Activated T-cell treated with anti-CD3 and anti-CD28 coated beads, Interleukin-2, amount 50 U/mL, for 72 hours (primary cell): ENCODE measurements around the gene ALAS1. TPM values are rescaled to one million over a fixed set of nuclear protein-coding genes. Genes with fewer than 3 reads are reported as not detected.

Experiments used
- ATAC-seq, 2 donors: fragments of 150-1000 bp; cut with Tn5 transposase; replicated peaks in 1 of 2; 2 replicates each; pipeline ENCODE4 v1.10.0; 2021; ENCODE audit warnings: moderate library complexity in 2 of 2, mild to moderate bottlenecking in 1 of 2
- DNase-seq, 2 donors: peaks; one replicate each; pipeline ENCODE4 v3.0.0; 2021 to 2022; ENCODE audit warnings: mixed read lengths in 1 of 2
- H3K27ac Mint-ChIP-seq: one replicate; pipeline ENCODE4 v1.8.0; 2022; ENCODE audit warnings: mild to moderate bottlenecking, moderate library complexity, mixed read lengths
- H3K27me3 Mint-ChIP-seq: one replicate; pipeline ENCODE4 v1.8.0; 2022; ENCODE audit warnings: low read depth, mixed read lengths
- H3K36me3 Mint-ChIP-seq, 2 donors: one replicate each; pipeline ENCODE4 v1.8.0; 2022; ENCODE audit warnings: mixed read lengths in 2 of 2, mild to moderate bottlenecking in 1 of 2; ENCODE audit not compliant: insufficient read depth in 2 of 2
- H3K4me1 Mint-ChIP-seq: one replicate; pipeline ENCODE4 v1.8.0; 2022; ENCODE audit warnings: low read depth, mixed read lengths
- H3K4me3 Mint-ChIP-seq, 2 donors: one replicate each; pipeline ENCODE4 v1.8.0; 2022; ENCODE audit warnings: mild to moderate bottlenecking in 2 of 2, mixed read lengths in 2 of 2, moderate library complexity in 2 of 2
- H3K9me3 Mint-ChIP-seq, 2 donors: one replicate each; pipeline ENCODE4 v1.8.0; 2022; ENCODE audit warnings: mixed read lengths in 2 of 2
- total RNA-seq, 2 donors: library from RNA; stranded (reverse); gene quantifications; one replicate each; pipeline ENCODE4 v1.2.3, GENCODE V29; 2022

The ALAS1 gene
- total RNA-seq, 2 donors from 2014 or later = 62.7 to 63.6 TPM

GRCh38 chr3:52240059-52240885, 42.3 kb downstream of the ALAS1 start:
- Mint-ChIP-seq H3K27me3 (no peaks in the 10 kb centered on the region), H3K4me3 (peak overlapping the region; percentile 88 to 98), H3K4me1 (peaks cover 87% of the 10 kb centered on the region), H3K36me3 (peaks cover 17 to 21% of the 10 kb centered on the region in 2 donors), H3K9me3 (peaks cover 2 to 3% of the 10 kb centered on the region in 2 donors), H3K27ac (peak overlapping the region; percentile 97)
- ATAC-seq (peak; percentile 49 to 50), DNase-seq (peak; percentile 73 to 76)

- DNase-seq (no peak), ATAC-seq (peak; percentile 6 to 24)
- H3K4me1 Mint-ChIP-seq = peaks cover 82% of the 10 kb centered on the region
- peaks cover 17 to 21% of the 10 kb centered on the region in 2 donors for H3K36me3 Mint-ChIP-seq
- H3K9me3 Mint-ChIP-seq = peaks cover 2 to 3% of the 10 kb centered on the region in 2 donors
- peak overlapping the region; percentile 97 for H3K27ac Mint-ChIP-seq
- H3K4me3 Mint-ChIP-seq = peak overlapping the region; percentile 88 to 98
- no peaks in the 10 kb centered on the region for H3K27me3 Mint-ChIP-seq
Observed at GRCh38 chr3:52240886-52241370, 43.0 kb downstream of the ALAS1 start.

- DNase-seq = no peak
- Mint-ChIP-seq H3K9me3 (peaks cover 2 to 3% of the 10 kb centered on the region in 2 donors), H3K4me3 (peak overlapping the region; percentile 65 to 75), H3K4me1 (peaks cover 80% of the 10 kb centered on the region), H3K27me3 (no peaks in the 10 kb centered on the region), H3K36me3 (peaks cover 19 to 23% of the 10 kb centered on the region in 2 donors), H3K27ac (peak overlapping the region; percentile 85)
- ATAC-seq = no peak
Observed at GRCh38 chr3:52242039-52242438, 44.1 kb downstream of the ALAS1 start.

GRCh38 chr3:52243791-52244628, 46.0 kb downstream of the ALAS1 start:
- H3K9me3 Mint-ChIP-seq = peaks cover 2 to 3% of the 10 kb centered on the region in 2 donors
- peak overlapping the region; percentile 87 to 91 for H3K4me3 Mint-ChIP-seq
- peak; percentile 78 for DNase-seq
- H3K4me1 Mint-ChIP-seq = peaks cover 85% of the 10 kb centered on the region
- H3K27me3 Mint-ChIP-seq = no peaks in the 10 kb centered on the region
- ATAC-seq = peak; percentile 31 to 41
- peaks cover 31 to 36% of the 10 kb centered on the region in 2 donors for H3K36me3 Mint-ChIP-seq
- peak overlapping the region; percentile 70 for H3K27ac Mint-ChIP-seq

GRCh38 chr3:52245322-52246263, 47.6 kb downstream of the ALAS1 start, which contains the start of gene PPM1M:
PPM1M (plus strand) TSS chr3:52245759; CDS start chr3:52245825, 66 bp downstream.
- Mint-ChIP-seq H3K4me3 (peak within 1 kb of the TSS; percentile 90 to 91), H3K27ac (peak within 1 kb of the TSS; percentile 82), H3K36me3 (peaks cover 21 to 35% of the 10 kb centered on the region in 2 donors), H3K4me1 (peaks cover 84% of the 10 kb centered on the region), H3K27me3 (no peaks in the 10 kb centered on the region), H3K9me3 (peaks cover 2 to 3% of the 10 kb centered on the region in 2 donors)
- ATAC-seq (peak; percentile 45 to 50), DNase-seq (peak; percentile 69 to 79)

- DNase-seq = no peak
- no peaks in the 10 kb centered on the region for H3K27me3 Mint-ChIP-seq
- peaks cover 21 to 35% of the 10 kb centered on the region in 2 donors for H3K36me3 Mint-ChIP-seq
- H3K4me1 Mint-ChIP-seq = peaks cover 78% of the 10 kb centered on the region
- ATAC-seq = peak; percentile 14 to 15
- H3K27ac Mint-ChIP-seq = peak overlapping the region; percentile 82
- peaks cover 2 to 3% of the 10 kb centered on the region in 2 donors for H3K9me3 Mint-ChIP-seq
- peak overlapping the region; percentile 90 to 91 for H3K4me3 Mint-ChIP-seq
Observed at GRCh38 chr3:52246264-52246620, 48.3 kb downstream of the ALAS1 start.

- H3K9me3 Mint-ChIP-seq = peaks cover 2 to 3% of the 10 kb centered on the region in 2 donors
- H3K27ac Mint-ChIP-seq = peak overlapping the region; percentile 82
- H3K4me3 Mint-ChIP-seq = peak overlapping the region; percentile 90 to 91
- DNase-seq = peak in 1 of 2 donors; percentile 37
- peaks cover 76% of the 10 kb centered on the region for H3K4me1 Mint-ChIP-seq
- ATAC-seq = peak; percentile 5 to 20
- H3K36me3 Mint-ChIP-seq = peaks cover 20 to 33% of the 10 kb centered on the region in 2 donors
- no peaks in the 10 kb centered on the region for H3K27me3 Mint-ChIP-seq
Observed at GRCh38 chr3:52246728-52247408, 48.9 kb downstream of the ALAS1 start.

- Mint-ChIP-seq H3K27me3 (no peaks in the 10 kb centered on the region), H3K36me3 (peaks cover 18 to 32% of the 10 kb centered on the region in 2 donors), H3K4me1 (peaks cover 78% of the 10 kb centered on the region), H3K27ac (peak overlapping the region; percentile 85), H3K4me3 (peak overlapping the region; percentile 90 to 91), H3K9me3 (peaks cover 2 to 3% of the 10 kb centered on the region in 2 donors)
- ATAC-seq (no peak), DNase-seq (no peak)
Observed at GRCh38 chr3:52247409-52248164, 49.6 kb downstream of the ALAS1 start.

- H3K36me3 Mint-ChIP-seq = peaks cover 20 to 32% of the 10 kb centered on the region in 2 donors
Observed at GRCh38 chr3:52248165-52248541, 50.2 kb downstream of the ALAS1 start.

GRCh38 chr3:52248816-52249547, 51.0 kb downstream of the ALAS1 start:
- Mint-ChIP-seq H3K9me3 (no peaks in the 10 kb centered on the region), H3K27ac (peak overlapping the region; percentile 89), H3K27me3 (no peaks in the 10 kb centered on the region), H3K36me3 (peaks cover 23 to 29% of the 10 kb centered on the region in 2 donors), H3K4me1 (peaks cover 81% of the 10 kb centered on the region), H3K4me3 (peak overlapping the region; percentile 90 to 91)
- ATAC-seq = no peak
- no peak for DNase-seq

More at GRCh38 chr3:52248165-52248541, 50.2 kb downstream of the ALAS1 start:
- ATAC-seq = no peak
- Mint-ChIP-seq H3K27me3 (no peaks in the 10 kb centered on the region), H3K9me3 (peaks cover 2 to 3% of the 10 kb centered on the region in 2 donors), H3K27ac (peak overlapping the region; percentile 85), H3K4me1 (peaks cover 81% of the 10 kb centered on the region), H3K4me3 (peak overlapping the region; percentile 90 to 91)
- DNase-seq = no peak
